Heart left ventricle (tissue), 16 donors: ENCODE data around the gene RAB6B. TPM values are rescaled to one million over a fixed set of nuclear protein-coding genes. Genes with fewer than 3 reads are reported as not detected.
A peak's percentile ranks its signal among the peaks of the same experiment; 100 is the strongest.

Experiments
- ATAC-seq, 4 donors: fragments of 200-7000 bp; cut with Tn5 transposase; one replicate each; pipeline ENCODE4 v1.9.1; 2020 to 2022; ENCODE audit warnings: moderate library complexity in 4 of 4, mild to moderate bottlenecking in 3 of 4, moderate number of reproducible peaks in 1 of 4
- DNase-seq, 5 donors: peaks; one replicate each; pipeline ENCODE4 v3.0.0-alpha.2; 2020
- H3K27ac ChIP-seq, 12 donors: fragments of 200-600 bp; sonication (generic) in 4 of 12; one replicate each; pipeline versions ENCODE4 v1.5.0 to v1.8.0; 2016 to 2022; ENCODE audit warnings: mild to moderate bottlenecking in 2 of 12
- H3K27me3 ChIP-seq, 9 donors: fragments of 200-600 bp; sonication (generic) in 2 of 9; one replicate each; pipeline versions ENCODE4 v1.5.1 to v1.8.0; 2016 to 2022; ENCODE audit warnings: mild to moderate bottlenecking in 3 of 9
- H3K36me3 ChIP-seq, 9 donors: fragments of 200-600 bp; sonication (generic) in 2 of 9; one replicate each; pipeline versions ENCODE4 v1.5.0 to v1.8.0; 2018 to 2022; ENCODE audit warnings: mild to moderate bottlenecking in 2 of 9
- H3K4me1 ChIP-seq, 12 donors: fragments of 200-600 bp; sonication (generic) in 4 of 12; one replicate each; pipeline versions ENCODE4 v1.5.0 to v1.8.0; 2016 to 2022; ENCODE audit warnings: mild to moderate bottlenecking in 3 of 12
- H3K4me3 ChIP-seq, 12 donors: fragments of 200-600 bp; sonication (generic) in 4 of 12; one replicate each; pipeline versions ENCODE4 v1.5.0 to v1.8.0; 2017 to 2022; ENCODE audit warnings: mild to moderate bottlenecking in 9 of 12, moderate library complexity in 4 of 12
- H3K9me3 ChIP-seq, 12 donors: fragments of 200-600 bp; sonication (generic) in 4 of 12; one replicate each; pipeline versions ENCODE4 v1.5.0 to v1.8.0; 2016 to 2022; ENCODE audit warnings: mild to moderate bottlenecking in 1 of 12
- POLR2A ChIP-seq, 2 donors: fragments of 450-650 bp; IDR thresholded peaks; one replicate each; pipeline ENCODE4 v1.6.1; 2017; ENCODE audit warnings: antibody characterized with exemption in 2 of 2, mild to moderate bottlenecking in 2 of 2, moderate library complexity in 2 of 2
- WGBS, 4 donors: extraction: QIAGEN DNeasy Blood & Tissue Kit in 2 of 4; methylation state at CpG; one replicate each; pipeline versions ENCODE4 v1.1.5 to v1.1.7; 2013 to 2018; 5-methylcytosine and 5-hydroxymethylcytosine counted together
- intact Hi-C, 10 donors: fragments of 100-400 bp; cut with DNase I; formaldehyde crosslinking; loops; one replicate each; pipeline versions ENCODE4 v1.11.1 to v1.14.2; 2022
- polyA plus RNA-seq, 2 donors: library from polyadenylated mRNA; stranded (reverse); fragments of 200-250 nt; gene quantifications; one replicate each; pipeline ENCODE4 v1.2.3, GENCODE V29; 2013
- total RNA-seq, 9 donors: library from RNA; depleted of rRNA in 2 of 9; stranded (reverse); fragments of >200 nt in 2 of 9; fragmentation: NEBNext Ultra II Directional in 3 of 9; extraction: Animal tissue kit (Norgen Biotek cat#: 25700) in 3 of 9; gene quantifications; one replicate each; pipeline versions ENCODE4 v1.1.0 to v1.2.4, GENCODE V29; 2016 to 2023
- TF ChIP-seq, protein P1 (sequence below), 12 donors: fragments of 200-600 bp; sonication (generic) in 4 of 12; IDR thresholded peaks; one replicate each; pipeline versions ENCODE4 v1.5.0 to v1.8.0; 2018 to 2022; ENCODE audit warnings: antibody characterized with exemption in 12 of 12, mild to moderate bottlenecking in 5 of 12
- donor health status: ischemic (EF 13 %, LVEDD 7.1; RV severe dilation, severe dysfunction).
- donor health status: healthy with polysubstance abuse.
- donor health status: DM: no; HTN: yes; CAD: no.
- donor health status: DM: no; HTN: no; CAD: no.
- donor health status: ischemic (EF 25% LVEDD 6.9; RV normal size, moderate dysfunction).
- donor health status: ischemic (EF 25% LVEDD 5.7; RV mildly dilated, moderate dysfunction).
- donor health status: healthy.
- donor health status: DM: yes; HTN: yes; CAD: no.
- donor health status: ischemic (EF 35%, LVEDD 5.7; RV mildly dilated, moderate dysfunction).
- donor health status: nonischemic (EF 11% LVEDD 7.7; RV severe dilation, severe dysfunction).
- donor health status: DM: yes; HTN: yes; CAD: no.
- donor health status: PGD.
- donor health status: ischemic (EF 29% LVEDD 5.4; RV normal size, mild dysfunction).
- donor health status: nonischemic (EF 23%, LVEDD 6.1; RV moderate dilation, normal function).

Gene RAB6B
- total and polyA plus RNA-seq, 11 donors: 12.4 to 57.2 (median 43.1) TPM

GRCh38 chr3:133843634-133844033 lies 52.0 kb downstream of the RAB6B start:
- Histone ChIP-seq H3K9me3 (peaks cover 0 to 4% (median 0%) of the 10 kb centered on the region in 12 donors), H3K4me3 (no peak overlapping the region), H3K36me3 (peaks cover 0 to 14% (median 4%) of the 10 kb centered on the region in 9 donors), H3K4me1 (peaks cover 0 to 13% (median 0%) of the 10 kb centered on the region in 12 donors), H3K27ac (peak overlapping the region in 4 of 12 donors; percentile 29 to 52 (median 41)), H3K27me3 (no peaks in the 10 kb centered on the region)
- WGBS, 4 donors: 68 to 76% (median 69%) methylated on average over 7 of the region's 7 CpGs
- DNase-seq (peak; percentile 44 to 68 (median 49)), ATAC-seq (peak; percentile 38 to 80 (median 64))
- TF ChIP-seq POLR2A (IDR thresholded peaks at IDR 0.05): no peak
- TF ChIP-seq, protein P1, sequence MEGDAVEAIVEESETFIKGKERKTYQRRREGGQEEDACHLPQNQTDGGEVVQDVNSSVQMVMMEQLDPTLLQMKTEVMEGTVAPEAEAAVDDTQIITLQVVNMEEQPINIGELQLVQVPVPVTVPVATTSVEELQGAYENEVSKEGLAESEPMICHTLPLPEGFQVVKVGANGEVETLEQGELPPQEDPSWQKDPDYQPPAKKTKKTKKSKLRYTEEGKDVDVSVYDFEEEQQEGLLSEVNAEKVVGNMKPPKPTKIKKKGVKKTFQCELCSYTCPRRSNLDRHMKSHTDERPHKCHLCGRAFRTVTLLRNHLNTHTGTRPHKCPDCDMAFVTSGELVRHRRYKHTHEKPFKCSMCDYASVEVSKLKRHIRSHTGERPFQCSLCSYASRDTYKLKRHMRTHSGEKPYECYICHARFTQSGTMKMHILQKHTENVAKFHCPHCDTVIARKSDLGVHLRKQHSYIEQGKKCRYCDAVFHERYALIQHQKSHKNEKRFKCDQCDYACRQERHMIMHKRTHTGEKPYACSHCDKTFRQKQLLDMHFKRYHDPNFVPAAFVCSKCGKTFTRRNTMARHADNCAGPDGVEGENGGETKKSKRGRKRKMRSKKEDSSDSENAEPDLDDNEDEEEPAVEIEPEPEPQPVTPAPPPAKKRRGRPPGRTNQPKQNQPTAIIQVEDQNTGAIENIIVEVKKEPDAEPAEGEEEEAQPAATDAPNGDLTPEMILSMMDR (IDR thresholded peaks at IDR 0.05): no peak
- intact Hi-C loops: no loop called here

- no peak for DNase-seq
- ATAC-seq: no peak
- WGBS, 4 donors: 85 to 97% (median 90%) methylated on average over 4 of the region's 4 CpGs
Measured at GRCh38 chr3:133842158-133842557, 53.5 kb downstream of the RAB6B start.

DNA sequence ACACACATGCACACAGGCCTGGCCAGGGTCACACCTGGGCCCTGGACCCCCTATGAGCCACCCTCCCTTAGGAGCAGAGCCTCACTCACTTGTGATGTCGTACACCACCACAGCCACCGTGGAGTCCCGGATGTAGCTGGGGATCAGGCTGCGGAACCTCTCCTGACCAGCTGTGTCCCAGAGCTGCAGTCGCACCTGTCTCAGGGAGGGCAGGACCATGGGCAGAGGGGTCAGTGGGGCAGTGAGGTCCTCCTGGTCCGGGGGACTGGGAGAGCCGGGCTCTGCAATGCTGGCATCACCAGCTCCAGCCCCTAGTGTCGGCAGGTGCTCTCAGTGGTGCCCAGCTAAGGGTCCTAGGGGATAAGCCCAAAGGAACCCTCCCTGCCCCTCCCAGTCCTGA lies 54.5 kb downstream of the RAB6B start:
- H3K4me1 ChIP-seq: peaks cover 0 to 13% (median 0%) of the 10 kb centered on the region in 12 donors
- H3K36me3 ChIP-seq: peaks cover 0 to 29% (median 12%) of the 10 kb centered on the region in 9 donors
- intact Hi-C loops: no loop called here
- H3K9me3 ChIP-seq: peaks cover 0 to 4% (median 0%) of the 10 kb centered on the region in 12 donors
- no peak for DNase-seq
- H3K27me3 ChIP-seq: no peaks in the 10 kb centered on the region
- WGBS, 4 donors: 86 to 93% (median 90%) methylated on average over 7 to 8 of the region's 8 CpGs
- H3K4me3 ChIP-seq: no peak overlapping the region
- no peak overlapping the region for H3K27ac ChIP-seq
- no peak for TF ChIP-seq POLR2A (IDR thresholded peaks at IDR 0.05)
- TF ChIP-seq, protein P1 (IDR thresholded peaks at IDR 0.05): no peak
- ATAC-seq: peak in 1 of 4 donors; percentile 7

More at GRCh38 chr3:133842158-133842557, 53.5 kb downstream of the RAB6B start:
- no peak for TF ChIP-seq POLR2A (IDR thresholded peaks at IDR 0.05)
- TF ChIP-seq, protein P1 (IDR thresholded peaks at IDR 0.05): no peak
- peaks cover 0 to 4% (median 0%) of the 10 kb centered on the region in 12 donors for H3K9me3 ChIP-seq
- H3K27ac ChIP-seq: no peak overlapping the region
- intact Hi-C loops: no loop called here
- no peak overlapping the region for H3K4me3 ChIP-seq
- H3K27me3 ChIP-seq: no peaks in the 10 kb centered on the region
- peaks cover 0 to 29% (median 10%) of the 10 kb centered on the region in 9 donors for H3K36me3 ChIP-seq
- H3K4me1 ChIP-seq: peaks cover 0 to 13% (median 0%) of the 10 kb centered on the region in 12 donors

DNA sequence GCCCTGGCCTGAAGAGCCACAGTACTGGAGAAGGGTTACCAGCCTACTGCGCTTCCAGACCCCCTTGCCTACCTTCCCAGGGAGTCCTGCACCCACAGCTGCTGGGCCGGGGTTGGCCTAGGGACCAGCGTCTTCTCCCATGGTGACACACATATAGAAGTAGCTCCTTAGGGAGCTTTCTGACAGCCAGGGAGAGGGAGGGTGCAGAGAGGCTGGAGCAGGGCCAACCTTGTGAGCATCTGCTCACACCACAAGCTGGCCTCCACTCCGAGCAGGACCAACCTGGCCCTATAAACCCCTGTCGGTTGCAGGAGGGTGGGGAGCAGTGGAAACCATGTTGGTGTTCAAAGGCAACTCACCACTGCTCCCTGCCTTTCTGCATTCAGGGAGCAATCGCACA lies 54.9 kb downstream of the RAB6B start:
- WGBS, 4 donors: 81 to 88% (median 84%) methylated on average over 4 to 6 of the region's 6 CpGs
- H3K9me3 ChIP-seq: peaks cover 0 to 4% (median 0%) of the 10 kb centered on the region in 12 donors
- DNase-seq: no peak

More for the DNA sequence above, 54.9 kb downstream of the RAB6B start:
- Histone ChIP-seq H3K27me3 (no peaks in the 10 kb centered on the region), H3K4me3 (no peak overlapping the region), H3K36me3 (peaks cover 0 to 29% (median 12%) of the 10 kb centered on the region in 9 donors), H3K27ac (no peak overlapping the region), H3K4me1 (peaks cover 0 to 13% (median 0%) of the 10 kb centered on the region in 12 donors)
- intact Hi-C loops: no loop called here
- TF ChIP-seq POLR2A (IDR thresholded peaks at IDR 0.05): no peak
- TF ChIP-seq, protein P1 (IDR thresholded peaks at IDR 0.05): no peak
- ATAC-seq: no peak
